Neural crest cell (in vitro differentiated cells): ENCODE results near the gene NEDD4. TPM values are rescaled to one million over a fixed set of nuclear protein-coding genes. Genes with fewer than 3 reads are reported as not detected.

Experiments used
- DNase-seq: peaks from one replicate; pipeline ENCODE4 v3.0.0; 2021; ENCODE audit warnings: low read depth, mixed read lengths, low spot score
- H3K27ac Mint-ChIP-seq: one replicate; pipeline ENCODE4 v1.8.0; 2021; ENCODE audit warnings: mild to moderate bottlenecking, mixed read lengths; ENCODE audit not compliant: unreplicated experiment
- H3K27me3 Mint-ChIP-seq: 2 replicates; pipeline ENCODE4 v1.8.0; 2021; ENCODE audit warnings: low read depth, mild to moderate bottlenecking, mixed read lengths
- H3K36me3 Mint-ChIP-seq: 2 replicates; pipeline ENCODE4 v1.8.0; 2021; ENCODE audit warnings: low read depth, mild to moderate bottlenecking, mixed read lengths
- H3K4me1 Mint-ChIP-seq: 2 replicates; pipeline ENCODE4 v1.8.0; 2021; ENCODE audit warnings: mixed read lengths
- H3K4me3 Mint-ChIP-seq: one replicate; pipeline ENCODE4 v1.8.0; 2021; ENCODE audit warnings: mild to moderate bottlenecking, mixed read lengths
- H3K9me3 Mint-ChIP-seq: 2 replicates; pipeline ENCODE4 v1.8.0; 2021; ENCODE audit warnings: mixed read lengths
- total RNA-seq: library from RNA; stranded (reverse); gene quantifications from 2 replicates; pipeline ENCODE4 v1.2.1, GENCODE V29; 2021
- TF ChIP-seq, protein P1 (sequence below): fragments of 200-600 bp; sonication (generic); conservative IDR thresholded peaks from 2 replicates; pipeline ENCODE4 v1.5.0; 2021; ENCODE audit warnings: antibody characterized with exemption, mild to moderate bottlenecking

Gene NEDD4
- total RNA-seq, 1 donor from 2014 or later: 20.3 TPM

DNA sequence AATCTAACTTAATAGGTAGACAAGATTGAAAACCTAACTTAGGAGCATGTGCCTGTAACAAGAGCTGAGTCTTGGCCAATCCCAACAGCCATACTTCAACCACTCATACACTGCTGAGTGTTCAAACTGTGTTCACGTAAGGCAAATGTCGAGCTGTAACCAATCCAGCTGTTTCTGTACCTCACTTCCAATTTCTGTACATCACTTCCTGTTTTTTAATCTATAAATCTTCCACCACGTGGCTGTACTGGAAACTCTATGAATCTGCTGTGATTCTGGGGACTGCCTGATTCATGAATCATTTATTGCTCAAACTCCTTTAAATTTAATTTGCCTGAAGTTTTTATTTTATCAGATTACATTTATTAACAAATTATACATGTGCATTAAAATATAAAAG, 44.6 kb upstream of the NEDD4 start:
- peaks cover 2% of the 10 kb centered on the region for H3K9me3 Mint-ChIP-seq
- no peak for DNase-seq
- no peaks in the 10 kb centered on the region for H3K27me3 Mint-ChIP-seq
- no peak overlapping the region for H3K4me3 Mint-ChIP-seq
- H3K27ac Mint-ChIP-seq: no peak overlapping the region
- no peaks in the 10 kb centered on the region for H3K36me3 Mint-ChIP-seq
- H3K4me1 Mint-ChIP-seq: peaks cover 14% of the 10 kb centered on the region
- TF ChIP-seq, protein P1, sequence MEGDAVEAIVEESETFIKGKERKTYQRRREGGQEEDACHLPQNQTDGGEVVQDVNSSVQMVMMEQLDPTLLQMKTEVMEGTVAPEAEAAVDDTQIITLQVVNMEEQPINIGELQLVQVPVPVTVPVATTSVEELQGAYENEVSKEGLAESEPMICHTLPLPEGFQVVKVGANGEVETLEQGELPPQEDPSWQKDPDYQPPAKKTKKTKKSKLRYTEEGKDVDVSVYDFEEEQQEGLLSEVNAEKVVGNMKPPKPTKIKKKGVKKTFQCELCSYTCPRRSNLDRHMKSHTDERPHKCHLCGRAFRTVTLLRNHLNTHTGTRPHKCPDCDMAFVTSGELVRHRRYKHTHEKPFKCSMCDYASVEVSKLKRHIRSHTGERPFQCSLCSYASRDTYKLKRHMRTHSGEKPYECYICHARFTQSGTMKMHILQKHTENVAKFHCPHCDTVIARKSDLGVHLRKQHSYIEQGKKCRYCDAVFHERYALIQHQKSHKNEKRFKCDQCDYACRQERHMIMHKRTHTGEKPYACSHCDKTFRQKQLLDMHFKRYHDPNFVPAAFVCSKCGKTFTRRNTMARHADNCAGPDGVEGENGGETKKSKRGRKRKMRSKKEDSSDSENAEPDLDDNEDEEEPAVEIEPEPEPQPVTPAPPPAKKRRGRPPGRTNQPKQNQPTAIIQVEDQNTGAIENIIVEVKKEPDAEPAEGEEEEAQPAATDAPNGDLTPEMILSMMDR: no peak

DNA sequence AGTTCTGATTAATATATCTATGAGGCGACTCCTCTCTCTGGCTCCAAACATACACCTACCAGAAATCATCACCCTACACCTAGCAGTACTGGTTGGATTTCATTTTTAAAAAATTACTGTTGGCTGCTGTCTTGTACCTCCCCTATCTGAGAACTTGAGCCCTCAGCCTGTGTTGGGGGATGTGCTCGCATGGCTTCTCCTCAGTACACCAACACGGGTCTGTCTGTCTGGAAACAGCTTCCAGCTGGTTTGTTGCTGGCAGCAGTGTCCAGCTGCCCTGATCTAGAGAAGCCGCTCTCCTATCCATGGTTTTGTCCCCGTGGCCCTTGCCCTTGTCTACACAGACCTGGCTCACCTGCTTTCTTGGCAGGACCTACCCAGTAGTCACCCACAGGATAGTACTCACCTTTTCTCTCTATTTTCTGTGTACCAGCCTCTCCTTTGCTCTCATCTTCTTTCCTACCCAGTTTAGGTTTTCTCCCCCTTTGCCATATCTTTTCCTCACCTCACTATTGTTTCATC, 43.2 kb upstream of the NEDD4 start:
- no peak overlapping the region for H3K4me3 Mint-ChIP-seq
- no peaks in the 10 kb centered on the region for H3K27me3 Mint-ChIP-seq
- TF ChIP-seq, protein P1: no peak
- H3K36me3 Mint-ChIP-seq: no peaks in the 10 kb centered on the region
- H3K27ac Mint-ChIP-seq: no peak overlapping the region
- H3K9me3 Mint-ChIP-seq: peaks cover 2% of the 10 kb centered on the region
- H3K4me1 Mint-ChIP-seq: peaks cover 20% of the 10 kb centered on the region
- no peak for DNase-seq

DNA sequence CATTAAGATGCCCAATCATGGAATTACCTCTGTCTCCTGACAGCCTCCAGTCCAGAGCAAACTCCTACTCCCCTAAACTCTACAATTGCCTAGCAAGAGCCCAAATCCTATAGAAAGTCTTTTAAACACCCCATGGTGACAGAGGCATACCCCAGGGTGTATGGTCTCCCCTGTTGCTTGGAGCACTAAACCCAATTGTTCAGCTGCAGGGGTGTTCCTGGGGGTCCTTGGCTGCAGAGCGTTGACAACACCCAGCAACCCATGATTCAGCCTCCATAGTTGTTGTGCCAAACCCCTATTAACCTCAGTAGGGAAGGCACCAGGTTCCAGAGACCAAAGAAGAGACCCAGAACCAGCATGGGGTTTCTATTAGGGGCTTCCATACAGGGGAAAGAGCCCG, 41.8 kb upstream of the NEDD4 start:
- Mint-ChIP-seq H3K4me1 (peaks cover 16% of the 10 kb centered on the region), H3K9me3 (peaks cover 2% of the 10 kb centered on the region), H3K27me3 (no peaks in the 10 kb centered on the region), H3K4me3 (no peak overlapping the region), H3K36me3 (no peaks in the 10 kb centered on the region), H3K27ac (no peak overlapping the region)
- TF ChIP-seq, protein P1: no peak
- no peak for DNase-seq

DNA sequence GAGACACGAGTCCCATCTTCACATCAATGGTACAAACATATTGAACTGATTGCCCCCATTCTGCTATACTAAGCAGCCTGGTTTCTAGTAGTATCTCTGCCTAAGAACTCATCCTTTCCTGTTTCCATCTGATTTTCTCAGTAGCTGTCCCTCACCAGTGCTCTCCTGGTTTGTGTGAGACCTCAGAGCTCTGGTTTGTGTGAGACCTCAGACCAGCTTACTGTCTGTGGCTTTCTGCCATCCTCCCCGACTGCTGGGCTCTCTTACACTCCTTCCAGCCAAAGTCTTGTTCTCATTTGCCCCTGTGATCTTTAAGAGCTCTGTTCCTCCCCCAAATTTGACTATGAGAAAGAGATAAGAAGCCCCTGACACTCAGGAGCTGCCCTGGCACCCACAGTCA, 41.1 kb upstream of the NEDD4 start:
- Mint-ChIP-seq H3K4me3 (no peak overlapping the region), H3K4me1 (peaks cover 15% of the 10 kb centered on the region), H3K27ac (no peak overlapping the region), H3K27me3 (no peaks in the 10 kb centered on the region), H3K9me3 (peaks cover 2% of the 10 kb centered on the region), H3K36me3 (no peaks in the 10 kb centered on the region)
- DNase-seq: no peak
- TF ChIP-seq, protein P1: no peak

DNA sequence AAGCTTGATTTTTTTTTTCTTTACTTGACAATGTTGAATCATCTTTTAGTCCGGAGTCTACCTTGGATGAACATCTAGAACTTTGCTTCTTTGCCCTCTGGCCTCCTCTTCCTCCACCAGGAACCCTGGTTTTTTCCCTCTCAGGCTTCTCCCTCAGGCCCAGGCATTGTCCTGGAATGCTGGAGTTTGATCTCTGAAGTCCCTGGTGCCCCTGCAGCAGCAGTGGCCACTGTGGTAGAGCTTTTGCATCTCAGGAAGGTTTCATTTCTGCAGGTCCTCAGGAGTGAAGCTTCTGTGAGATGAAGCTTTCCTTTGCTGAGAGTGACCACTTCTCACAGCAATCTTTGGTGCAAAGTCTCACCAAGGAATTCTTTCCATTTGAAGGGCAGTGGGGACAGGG, 39.0 kb upstream of the NEDD4 start:
- TF ChIP-seq, protein P1: no peak
- no peak for DNase-seq
- no peak overlapping the region for H3K27ac Mint-ChIP-seq
- H3K4me1 Mint-ChIP-seq: peaks cover 12% of the 10 kb centered on the region
- peaks cover 2% of the 10 kb centered on the region for H3K9me3 Mint-ChIP-seq
- H3K27me3 Mint-ChIP-seq: no peaks in the 10 kb centered on the region
- no peaks in the 10 kb centered on the region for H3K36me3 Mint-ChIP-seq
- H3K4me3 Mint-ChIP-seq: no peak overlapping the region
